GM12874 (cell line): ENCODE results near the gene HK3.

Source experiments
- CTCF ChIP-seq: IDR thresholded peaks from 2 replicates; pipeline ENCODE4 v1.5.1; 2011; ENCODE audit warnings: low read depth, mild to moderate bottlenecking, control low read depth, low read length, moderate library complexity; ENCODE audit not compliant: insufficient read depth

Gene HK3

GRCh38 chr5:176881816-176882566 is 17.2 kb downstream of the HK3 start:
- no peak for TF ChIP-seq CTCF

DNA sequence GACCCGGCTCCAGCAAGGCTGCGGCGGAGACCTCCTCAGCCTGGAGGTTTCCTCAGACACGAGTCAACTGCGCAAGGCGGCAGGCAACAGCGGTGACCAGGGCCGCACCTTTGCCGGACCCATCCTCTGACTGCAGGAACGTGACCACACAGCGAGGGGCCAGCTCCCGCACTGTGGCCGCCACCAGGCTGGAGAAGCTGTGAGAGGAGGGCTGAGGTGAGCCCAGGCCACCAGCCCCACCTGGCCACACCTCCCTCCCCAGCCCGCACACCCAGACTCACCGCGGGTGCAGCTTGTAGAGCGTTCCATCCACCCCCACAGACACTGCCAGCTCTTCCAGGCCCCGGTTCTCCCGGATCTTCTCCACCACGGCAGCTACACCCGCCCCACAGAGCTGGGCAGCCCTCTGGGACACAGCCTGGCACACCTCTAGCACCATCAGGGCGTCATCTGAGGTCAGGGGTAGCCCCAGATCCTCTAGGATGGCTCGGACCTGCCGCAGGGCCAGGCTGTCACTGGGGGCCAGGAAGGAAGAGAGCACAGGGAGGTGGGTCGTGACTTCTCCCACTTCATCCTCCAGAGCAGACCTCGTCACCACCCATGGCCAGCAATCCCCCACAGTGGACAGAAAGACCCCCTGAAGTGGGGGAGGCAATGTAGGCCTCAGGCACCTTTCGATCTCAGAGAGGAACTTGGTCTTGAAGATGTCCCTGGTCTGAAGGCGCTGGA is 18.0 kb downstream of the HK3 start:
- no peak for TF ChIP-seq CTCF

- TF ChIP-seq CTCF, result no peak
Measured at GRCh38 chr5:176880366-176881020, 18.7 kb downstream of the HK3 start.

DNA sequence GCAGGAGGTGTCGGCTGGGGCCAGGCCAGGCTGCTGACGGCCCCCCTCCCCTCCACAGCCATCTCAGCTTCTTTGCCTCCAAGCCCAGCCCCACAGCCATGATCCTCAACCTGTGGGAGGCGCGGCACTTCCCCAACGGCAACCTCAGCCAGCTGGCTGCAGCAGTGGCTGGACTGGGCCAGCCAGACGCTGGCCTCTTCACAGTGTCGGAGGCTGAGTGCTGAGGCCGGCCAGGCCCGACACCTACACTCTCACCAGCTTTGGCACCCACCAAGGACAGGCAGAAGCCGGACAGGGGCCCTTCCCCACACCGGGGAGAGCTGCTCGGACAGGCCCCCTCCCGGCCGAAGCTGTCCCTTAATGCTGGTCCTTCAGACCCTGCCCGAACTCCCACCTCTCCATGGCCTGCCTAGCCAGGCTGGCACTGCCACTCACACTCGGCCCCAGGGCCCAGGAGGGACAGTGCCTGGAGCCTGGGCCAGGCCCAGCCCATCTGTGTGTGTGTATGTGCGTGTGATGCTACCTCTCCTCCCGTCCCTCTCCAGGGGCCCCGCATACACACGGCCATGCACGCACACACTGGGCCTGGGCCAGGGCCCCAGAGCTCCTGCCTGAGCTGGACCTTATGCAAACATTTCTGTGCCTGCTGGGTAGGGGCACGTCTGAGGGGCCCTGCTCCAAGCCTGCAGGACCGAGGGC is 19.3 kb downstream of the HK3 start:
- TF ChIP-seq CTCF, result no peak

- no peak for TF ChIP-seq CTCF
Measured at GRCh38 chr5:176878906-176879662, 20.1 kb downstream of the HK3 start.

DNA sequence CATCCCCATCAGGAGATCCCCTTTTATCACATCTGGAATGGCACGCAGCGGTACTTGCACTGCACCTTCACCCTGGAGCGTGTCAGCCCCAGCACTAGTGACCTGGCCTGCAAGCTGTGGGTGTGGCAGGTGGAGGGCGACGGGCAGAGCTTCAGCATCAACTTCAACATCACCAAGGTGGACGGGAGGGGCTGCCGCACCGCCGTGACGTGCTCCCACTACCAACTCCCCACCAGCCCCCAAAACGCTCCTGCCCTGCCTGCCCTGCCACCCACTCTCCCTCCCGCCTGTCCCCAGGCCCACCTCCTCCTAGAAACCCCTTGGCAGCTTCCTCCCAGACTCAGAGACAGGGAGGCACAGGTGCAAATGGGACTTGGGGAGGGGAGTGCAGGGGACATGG is 20.7 kb downstream of the HK3 start:
- TF ChIP-seq CTCF, result no peak
